HG02973 (cell line): ENCODE data around the gene CRACDL.
"Not testable (repeated sequence)": the region's sequence is repeated elsewhere in the genome, so short reads cannot be mapped to it uniquely, and the experiment has no call there.

Experiments used
- ATAC-seq: cut with Tn5 transposase; IDR thresholded peaks from one replicate; pipeline ENCODE4 v1.9.1; 2021; ENCODE audit warnings: moderate library complexity; ENCODE audit not compliant: unreplicated experiment

CRACDL gene

DNA sequence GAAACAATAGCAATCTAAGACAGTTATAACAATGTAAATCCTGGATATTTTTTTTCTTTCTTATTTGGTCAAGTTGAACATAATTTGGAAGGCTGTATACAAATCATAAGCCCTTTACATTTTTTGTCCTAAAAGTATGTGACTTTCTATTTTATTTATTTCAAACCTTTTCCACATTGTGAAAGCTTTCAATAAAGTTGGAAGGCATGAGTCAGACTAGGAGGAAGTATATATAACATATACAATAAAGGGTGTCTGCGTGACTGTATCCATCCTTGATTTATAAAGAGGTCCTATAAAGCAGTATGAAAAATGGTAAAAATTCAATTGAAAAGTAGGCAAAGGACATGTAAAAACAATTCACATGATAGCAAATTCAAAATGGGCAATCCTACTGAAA, 44.4 kb downstream of the CRACDL start:
- ATAC-seq = no peak

DNA sequence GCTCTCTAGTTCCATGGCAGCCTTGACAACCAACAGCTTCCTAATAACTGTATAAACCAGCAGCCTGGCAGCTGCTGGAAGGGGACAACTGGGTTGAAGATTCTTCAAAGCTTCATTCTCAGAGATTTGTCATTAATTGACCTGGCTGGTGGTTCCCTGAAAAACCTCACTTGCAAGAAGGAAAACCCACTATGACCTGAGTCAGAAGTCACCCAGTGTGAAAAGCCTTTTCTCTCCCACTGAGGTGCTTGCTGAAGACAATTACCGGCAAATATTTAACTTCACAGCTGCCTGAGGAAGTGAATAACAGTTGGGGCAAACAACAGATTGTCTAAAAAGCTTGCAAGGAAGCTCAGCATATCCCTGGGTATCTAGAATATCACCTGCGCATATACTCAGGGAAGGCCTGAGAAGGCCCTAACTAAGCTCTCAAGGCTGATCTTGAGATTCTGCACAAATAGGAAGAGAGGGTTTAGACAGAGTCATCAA, 49.9 kb downstream of the CRACDL start:
- ATAC-seq = no peak

DNA sequence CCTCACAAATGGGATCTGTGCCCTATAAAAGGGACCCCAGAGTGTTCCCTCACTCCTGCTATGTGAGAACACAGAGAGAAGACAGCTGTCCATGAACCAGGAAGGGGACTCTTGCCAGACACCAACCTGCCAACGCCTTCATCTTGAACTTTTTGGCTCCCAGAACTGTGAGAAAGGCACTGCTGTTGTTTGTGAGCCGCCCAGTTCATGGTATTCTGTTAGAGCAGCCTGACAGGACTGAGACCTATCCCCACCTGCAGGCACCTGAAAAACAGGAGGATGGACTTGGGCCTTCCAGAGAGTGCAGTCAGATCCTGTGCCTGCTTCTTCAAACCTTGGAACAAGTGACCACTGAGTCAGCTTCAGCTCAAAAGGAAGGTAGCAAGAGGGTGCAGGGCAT, 51.4 kb downstream of the CRACDL start:
- ATAC-seq = no peak

DNA sequence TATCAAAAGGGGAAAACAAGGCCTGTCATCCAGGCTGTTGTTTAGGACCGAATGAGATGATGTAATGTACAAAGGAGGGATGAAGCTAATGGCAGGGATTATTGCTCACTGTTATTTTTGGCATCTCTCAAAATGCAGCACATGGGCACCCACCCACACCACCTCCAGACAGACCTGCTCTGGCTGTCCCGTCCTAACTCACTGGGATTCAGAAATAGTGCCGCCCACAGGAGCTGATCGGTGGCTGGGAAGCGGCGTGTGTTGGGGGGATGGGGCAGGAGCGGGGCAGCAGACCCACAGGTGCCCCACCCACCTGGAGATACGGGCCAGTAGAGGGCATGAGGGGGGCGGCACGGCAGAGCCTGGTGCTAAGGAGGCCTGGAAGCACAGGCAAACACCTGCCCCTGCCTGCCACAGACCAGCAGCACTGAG, 52.2 kb downstream of the CRACDL start:
- ATAC-seq = no peak

DNA sequence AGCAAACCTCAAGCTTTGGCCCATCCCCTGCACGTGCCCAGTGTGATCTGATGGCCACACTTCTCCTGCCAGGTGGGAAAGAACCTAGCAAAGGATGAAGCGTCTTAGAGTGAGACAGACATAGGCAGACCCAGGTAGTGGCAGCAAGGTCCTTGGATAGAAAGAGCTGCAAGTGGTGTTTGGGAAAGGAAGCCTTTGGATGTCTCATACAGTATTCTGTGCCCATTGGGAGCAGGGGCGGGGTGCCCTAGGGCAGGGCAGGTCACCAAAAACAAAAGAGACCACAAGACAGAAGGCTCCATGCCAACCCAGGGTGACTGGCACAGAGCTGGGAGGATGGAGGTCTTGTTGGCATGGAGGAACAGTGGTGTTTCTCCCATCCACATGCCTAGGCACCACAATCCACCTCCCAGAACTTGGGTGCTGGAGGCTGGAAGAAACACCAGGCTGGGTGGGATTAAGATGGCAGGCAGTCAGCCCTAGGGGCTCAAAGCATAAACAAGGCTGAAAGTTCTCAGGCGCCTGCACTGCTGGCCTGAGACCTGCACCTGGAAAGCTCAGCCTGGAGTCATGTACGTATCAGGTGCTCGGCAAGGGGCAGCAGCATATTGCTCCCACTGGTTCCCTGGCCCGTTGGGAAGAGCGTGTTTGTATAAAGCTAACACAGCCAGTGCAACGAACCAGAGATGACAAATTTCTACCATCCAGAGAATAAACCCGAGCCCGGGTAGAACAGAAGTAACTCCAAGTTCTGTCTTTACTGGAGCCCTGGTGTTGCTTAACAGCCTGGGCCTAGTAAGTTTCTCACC, 52.9 kb downstream of the CRACDL start:
- no peak for ATAC-seq

DNA sequence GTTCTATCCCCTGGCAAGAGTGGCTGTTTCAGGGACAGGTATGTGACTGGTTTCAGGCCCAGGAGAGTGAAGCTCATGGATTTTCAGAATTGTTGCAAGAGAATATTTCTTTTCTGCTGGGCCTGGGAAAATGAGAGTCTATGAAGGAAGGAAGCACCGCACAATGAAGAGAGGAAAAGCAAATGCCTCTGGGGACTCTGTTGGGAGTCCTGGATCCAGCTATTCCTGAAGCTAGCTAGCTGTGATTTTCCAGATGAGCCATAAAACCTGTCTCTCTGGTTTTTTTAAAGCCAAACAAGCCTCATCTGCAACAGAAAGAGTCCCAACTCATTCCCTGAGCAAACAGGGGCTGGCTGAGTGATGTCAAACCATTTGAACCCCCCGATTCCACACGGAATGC, 53.7 kb downstream of the CRACDL start:
- no peak for ATAC-seq

DNA sequence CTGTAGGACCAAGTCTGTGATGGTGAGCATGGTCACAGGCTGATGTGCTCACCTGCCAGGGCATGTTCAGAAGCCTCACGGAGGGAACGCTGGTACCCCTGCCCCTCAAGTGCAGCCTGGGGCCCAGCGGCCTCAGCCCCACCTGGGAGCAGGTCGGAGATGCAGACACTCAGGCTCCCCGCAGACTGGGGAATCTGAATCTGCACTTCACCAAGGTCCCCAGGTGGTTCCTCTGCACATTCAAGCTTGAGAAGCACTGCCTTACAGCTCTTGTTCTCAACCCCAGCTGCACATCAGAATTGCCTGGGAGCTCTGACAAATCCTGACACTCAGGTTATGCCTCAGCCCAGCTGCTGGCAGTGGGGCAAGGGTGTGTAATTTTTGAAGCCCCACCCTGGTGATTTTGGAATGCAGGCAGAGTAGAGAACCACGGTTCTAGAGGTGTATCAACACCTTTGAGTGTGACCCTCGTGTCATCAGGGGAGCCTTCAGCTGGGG, 54.8 kb downstream of the CRACDL start:
- no peak for ATAC-seq

DNA sequence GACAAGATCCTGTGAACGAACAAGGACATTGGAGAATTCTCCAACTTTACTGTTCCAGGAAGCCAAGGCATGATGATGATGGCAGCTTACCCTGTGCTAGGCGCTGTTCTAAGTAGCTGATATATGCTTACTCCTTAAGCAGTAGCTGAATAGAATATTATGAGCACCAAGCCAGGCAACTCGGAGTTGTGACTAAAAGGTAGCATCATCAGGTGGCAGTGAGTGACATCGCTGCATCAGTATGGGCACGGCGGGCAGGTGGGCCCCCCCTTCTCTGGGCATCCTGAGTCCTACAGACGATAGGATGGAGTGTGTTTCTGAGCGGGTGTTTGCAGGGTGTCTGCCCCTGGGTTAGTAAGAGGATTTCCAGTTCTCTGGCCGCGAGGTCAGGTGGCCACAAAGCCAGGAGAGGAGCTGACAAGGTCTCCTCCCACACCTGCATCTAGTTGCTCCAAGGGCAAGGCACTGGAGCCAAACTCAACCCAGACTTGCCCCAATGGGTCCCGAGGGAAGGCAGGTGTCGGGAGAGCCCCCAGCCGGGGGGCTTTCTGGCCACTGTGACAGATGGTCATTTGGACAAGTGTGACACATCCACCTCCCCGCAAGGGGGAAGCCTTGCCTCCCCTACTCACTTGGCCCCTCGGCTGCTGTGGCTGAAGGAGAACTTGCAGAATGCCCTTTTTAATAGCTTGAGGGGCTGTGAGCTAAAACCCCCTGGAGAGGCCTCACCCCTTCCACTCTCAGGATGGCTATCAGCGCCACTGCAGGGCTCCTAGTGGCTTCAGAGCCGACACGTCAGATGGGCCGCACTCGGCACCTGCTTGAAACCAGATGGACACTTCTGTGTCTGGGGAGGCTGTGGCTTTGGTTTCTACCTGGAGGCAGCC, 55.5 kb downstream of the CRACDL start:
- ATAC-seq = no peak

DNA sequence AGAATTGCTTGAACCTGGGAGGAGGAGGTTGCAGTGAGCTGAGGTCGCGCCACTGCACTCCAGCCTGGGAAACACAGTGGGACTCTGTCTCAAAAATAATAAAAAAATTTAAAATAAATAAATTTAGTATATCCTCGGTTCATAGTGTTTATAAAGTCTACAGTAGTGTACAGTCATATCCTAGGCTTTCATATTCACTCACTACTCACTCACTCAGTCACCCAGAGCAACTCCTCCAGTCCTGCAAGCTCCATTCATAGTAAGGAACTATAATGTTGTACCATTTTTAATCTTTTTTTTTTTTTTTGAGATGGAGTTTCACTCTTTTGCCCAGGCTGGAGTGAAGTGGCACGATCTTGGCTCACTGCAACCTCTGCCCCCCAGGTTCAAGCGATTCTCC, 58.4 kb downstream of the CRACDL start:
- not testable (repeated sequence) for ATAC-seq

DNA sequence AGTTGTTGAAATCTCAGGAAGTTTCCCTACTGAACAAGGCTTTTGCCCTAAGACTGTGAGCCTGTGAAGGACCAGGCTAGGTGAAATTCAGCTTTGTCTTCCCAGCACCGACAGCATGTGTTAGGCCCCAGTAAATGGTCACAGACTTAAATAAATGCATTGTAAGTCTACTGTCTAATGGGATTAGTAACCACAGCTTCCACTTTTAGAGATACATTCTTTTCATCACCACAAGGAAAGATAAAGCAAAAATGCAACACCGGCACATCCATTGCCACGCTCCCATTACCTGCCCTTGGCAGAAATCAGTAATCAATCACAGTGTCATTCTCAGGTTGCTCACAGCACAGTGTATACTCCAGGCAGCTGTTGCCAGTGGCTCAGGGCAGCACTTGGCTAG, 59.3 kb downstream of the CRACDL start:
- no peak for ATAC-seq

DNA sequence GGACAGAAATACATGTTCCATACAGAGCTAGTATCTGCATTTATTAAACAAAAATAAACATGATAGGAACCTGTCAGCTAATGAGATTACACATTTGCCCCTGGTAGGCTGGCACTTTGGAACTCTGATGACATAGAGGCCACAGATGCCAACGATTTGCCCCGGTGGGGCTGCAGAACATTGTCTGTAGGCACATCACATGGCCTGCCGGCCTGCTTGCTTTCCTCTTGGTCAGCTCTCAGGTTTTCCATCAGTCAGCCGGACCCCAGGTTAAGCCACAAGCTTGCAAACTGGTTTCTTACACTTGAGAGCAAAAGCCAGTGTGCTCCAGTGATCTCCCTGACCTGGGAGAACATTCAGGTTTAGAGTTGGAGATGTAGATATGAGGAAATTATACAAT, 60.3 kb downstream of the CRACDL start:
- no peak for ATAC-seq

DNA sequence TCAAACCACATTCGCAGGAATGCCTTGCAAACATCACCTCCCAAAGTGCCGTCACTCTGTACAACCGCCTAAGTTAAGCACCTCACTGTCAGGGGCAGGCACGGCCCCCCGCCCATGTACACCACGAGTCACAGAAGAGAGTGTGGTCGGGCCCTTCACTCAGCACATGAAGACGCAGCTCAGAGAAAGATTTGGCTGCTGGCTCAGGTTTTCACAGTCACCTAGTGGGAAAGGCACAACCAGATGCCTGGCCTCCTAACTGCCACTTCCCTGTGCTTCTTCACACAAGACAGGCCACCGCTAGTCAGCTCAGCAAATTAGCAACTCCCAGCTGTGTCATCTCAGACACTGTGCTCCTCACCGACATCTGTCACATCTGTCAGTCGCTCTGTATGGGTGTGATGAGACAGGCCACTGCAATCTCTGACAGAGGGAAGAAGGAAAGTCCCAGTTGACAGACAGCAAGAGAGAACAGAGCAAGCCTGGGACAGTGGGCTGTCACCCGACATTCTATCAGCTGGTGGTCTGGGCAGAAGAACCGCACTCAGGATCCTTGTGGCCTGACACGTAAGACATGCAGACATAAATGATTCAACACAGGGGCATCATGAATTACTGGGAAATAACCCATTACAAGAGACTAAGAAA, 60.8 kb downstream of the CRACDL start:
- no peak for ATAC-seq

DNA sequence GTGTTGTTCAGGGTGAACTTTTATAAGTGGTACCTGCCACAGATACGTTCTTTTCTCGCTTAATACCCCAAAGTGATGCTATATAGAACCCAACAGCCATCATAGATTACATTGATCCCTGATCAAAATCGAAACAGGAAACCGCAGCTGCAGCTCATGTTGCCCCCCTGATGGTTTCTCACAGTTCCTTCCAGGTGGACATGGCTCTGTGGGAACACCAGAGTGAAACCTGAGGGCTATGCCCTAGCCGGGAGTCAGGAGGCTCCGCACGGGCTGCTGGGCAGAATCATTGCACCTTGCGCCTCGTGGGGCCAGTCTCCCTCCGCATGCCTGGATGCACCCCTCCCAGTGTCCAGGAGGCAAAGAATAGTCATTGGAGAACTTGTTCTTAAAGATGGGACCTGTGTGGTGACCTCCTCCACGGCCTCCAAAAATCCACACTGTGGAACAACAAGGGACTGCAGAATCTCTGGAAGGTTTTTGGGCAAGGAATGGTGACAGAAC, 61.8 kb downstream of the CRACDL start:
- no peak for ATAC-seq

DNA sequence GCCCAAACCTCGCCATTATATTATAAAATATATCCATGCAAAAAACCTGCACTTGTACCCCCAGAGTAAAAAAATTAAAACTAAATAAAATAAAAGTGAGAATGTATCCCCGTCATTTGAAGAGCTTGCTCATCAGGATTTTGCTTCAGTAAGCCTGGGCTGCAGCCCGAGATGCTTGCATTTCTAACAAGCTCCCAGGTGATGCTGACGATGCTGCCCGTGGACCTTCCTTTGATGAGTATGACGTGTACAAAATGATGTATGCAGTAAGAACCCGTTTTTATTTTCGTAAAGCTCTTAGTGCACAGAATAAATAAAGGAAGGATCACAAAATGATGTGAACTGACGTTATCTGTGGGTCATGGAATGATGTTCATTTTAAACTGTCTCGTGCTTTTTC, 63.5 kb downstream of the CRACDL start:
- no peak for ATAC-seq

DNA sequence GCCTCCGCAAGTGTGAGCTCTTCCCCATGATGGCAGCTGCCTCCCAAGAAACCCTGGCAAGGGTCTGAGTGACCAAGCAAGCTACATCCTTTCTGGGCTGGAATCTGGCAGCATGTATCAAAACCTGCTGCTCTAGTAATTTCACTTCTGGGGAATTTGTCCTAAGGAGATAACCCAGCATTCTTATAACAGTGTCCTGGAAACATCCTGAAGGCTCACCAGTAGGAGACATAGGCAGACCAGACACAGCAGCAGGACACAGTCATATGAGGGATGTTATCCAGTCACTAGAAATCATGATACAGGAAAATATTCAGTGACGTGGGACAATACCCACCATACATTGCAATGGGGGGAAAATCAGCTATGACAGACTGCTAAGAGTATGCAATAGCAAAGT, 64.5 kb downstream of the CRACDL start:
- no peak for ATAC-seq

DNA sequence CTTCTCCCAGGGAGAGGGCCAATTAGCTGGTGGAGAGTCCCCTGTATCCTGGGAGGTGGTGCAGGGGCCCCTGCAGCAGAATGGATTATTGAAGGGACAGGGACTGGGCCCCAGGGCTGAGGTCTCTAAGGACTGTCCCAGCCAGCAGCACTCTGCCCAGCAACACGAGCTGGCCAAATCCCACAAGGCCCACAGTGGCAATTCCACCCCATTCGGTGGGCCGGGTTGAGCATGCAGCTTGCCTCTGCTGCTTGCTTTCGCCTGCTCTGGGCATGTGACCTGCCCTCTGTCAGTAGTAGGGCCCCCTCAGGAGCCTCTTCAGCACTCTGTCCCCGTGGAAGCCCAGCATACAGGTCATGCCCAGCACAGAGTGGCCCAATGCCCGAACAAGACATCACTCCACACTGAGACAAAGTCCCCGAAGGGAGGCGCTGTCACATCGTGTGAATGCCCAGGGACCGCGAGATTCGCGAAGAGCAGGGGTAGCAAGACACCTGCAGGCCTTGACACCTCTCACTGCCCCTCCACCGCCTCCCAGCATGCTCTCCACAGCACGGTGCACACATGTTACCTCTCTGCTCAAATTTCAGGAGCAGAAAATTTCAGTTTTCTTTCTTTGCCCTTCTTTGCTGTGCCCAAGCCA, 65.4 kb downstream of the CRACDL start:
- ATAC-seq = no peak

DNA sequence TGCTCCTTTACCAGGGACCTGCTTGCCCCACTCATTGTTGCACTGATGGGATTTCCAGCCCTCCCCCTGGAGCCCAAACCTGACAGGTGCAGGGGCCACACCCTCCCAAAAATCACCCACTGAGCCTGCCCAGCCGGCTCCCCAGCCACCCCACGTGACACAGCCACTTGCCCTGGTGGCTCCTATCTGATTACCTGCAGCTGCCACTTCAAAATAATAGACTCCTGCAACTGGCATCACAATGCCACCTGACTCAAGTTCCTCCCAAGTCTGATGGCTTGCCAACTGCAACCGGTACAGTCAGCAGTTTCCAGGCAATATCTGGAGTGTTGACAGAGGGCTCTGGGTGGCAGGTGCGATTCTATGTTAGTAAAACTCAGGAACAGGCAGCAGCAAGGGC, 66.2 kb downstream of the CRACDL start:
- no peak for ATAC-seq

DNA sequence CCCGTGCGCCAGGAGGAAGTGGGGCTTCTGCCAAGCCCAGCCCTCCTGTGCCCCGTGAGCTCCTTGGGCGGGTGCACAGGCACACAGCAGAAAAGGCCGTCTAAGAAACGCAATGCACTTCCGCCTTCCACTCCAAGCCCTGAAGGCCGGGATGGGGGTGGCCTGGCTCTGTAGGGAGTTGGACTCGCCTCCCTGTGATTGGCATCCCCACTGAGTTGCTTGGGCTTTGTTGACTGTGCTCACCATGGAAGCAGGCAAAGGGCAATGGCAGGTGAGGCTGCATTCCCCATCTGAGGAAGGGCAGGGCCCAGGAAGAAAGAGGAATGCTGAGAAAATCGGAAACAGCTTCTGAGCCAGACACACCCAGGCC, 66.8 kb downstream of the CRACDL start:
- ATAC-seq = no peak

DNA sequence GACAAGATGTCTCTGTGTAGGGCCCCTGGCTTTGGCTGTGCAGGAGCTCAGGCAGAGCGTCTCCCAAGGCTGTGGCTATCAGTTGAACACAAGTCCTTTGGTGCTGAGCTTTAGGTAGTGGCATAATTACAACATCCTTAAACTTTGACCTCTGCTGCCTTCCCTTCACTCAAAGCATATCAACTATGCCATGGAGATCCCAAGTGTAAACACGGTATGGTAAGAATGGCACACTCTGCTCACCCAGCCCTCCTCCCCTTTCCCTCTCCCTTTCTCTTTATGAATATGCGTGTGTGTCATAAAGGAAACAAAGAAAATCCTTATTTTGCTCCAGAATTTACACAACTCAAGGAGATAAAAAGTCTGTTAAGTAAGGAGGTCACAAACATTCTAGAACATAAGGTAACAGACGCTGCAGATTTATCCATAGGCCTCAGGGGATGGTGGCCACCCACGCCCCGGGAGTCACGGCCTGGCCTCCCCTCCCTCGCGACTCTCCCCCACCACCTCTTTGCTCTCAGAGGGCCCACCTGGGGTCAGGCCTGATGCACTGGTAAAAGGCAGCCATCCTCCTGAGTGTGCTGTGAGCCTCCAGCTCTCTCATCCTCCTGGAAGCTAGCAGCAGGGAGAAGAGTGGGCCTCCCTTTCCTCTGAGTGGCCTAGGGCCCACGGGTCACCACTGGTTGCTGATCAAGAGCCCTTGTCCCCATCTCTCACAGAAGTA, 67.3 kb downstream of the CRACDL start:
- ATAC-seq = no peak
